HG02678 (cell line): Measurements from ENCODE around the gene LRRC75A.
"Not testable (repeated sequence)": the region's sequence is repeated elsewhere in the genome, so short reads cannot be mapped to it uniquely, and the experiment has no call there.

Source experiments
- ATAC-seq: cut with Tn5 transposase; IDR thresholded peaks from one replicate; pipeline ENCODE4 v1.9.1; 2021; ENCODE audit warnings: mild to moderate bottlenecking, moderate library complexity; ENCODE audit not compliant: unreplicated experiment

The LRRC75A gene, protein sequence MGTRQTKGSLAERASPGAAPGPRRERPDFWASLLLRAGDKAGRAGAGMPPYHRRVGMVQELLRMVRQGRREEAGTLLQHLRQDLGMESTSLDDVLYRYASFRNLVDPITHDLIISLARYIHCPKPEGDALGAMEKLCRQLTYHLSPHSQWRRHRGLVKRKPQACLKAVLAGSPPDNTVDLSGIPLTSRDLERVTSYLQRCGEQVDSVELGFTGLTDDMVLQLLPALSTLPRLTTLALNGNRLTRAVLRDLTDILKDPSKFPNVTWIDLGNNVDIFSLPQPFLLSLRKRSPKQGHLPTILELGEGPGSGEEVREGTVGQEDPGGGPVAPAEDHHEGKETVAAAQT

DNA sequence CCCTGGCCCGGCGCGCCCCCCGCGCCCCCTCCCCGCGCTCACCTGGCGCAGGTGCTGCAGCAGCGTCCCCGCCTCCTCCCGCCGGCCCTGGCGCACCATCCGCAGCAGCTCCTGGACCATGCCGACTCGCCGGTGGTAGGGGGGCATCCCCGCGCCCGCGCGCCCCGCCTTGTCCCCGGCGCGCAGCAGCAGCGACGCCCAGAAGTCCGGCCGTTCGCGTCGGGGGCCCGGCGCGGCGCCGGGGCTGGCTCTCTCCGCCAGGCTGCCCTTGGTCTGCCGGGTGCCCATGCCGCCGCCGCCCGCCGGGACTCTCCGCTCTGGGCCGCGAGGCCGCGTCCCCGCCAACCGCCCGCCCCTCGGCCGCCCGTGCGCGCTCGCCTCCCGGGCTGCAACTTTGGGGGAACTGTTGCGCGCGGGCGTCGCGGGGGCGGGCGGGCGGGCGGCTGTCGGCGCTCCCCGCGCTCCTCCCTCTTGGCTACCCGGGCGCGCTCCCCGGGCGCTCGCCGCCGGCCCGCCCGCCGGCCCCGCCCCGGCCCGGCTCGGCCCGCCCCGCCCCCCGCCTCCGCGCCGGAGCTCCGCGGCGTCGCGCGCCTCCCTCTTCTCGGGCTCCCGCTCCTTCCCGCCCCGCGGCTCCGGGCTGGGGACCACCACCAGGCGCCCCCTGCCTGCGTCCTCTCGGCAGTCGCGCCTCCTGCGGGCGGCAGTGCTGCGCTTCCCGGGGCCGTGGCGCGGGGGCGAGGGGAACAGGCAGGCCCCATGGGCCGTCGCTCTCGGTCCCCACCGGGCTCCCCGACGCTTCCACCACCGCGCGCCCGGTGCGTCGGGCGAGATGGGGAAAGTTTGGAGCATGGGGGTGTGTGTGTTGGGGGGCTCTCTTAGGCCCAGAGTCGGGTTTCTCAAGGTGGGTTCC, at the start of gene LRRC75A:
LRRC75A (minus strand) TSS at position 491 of the 910 bp plus-strand sequence; CDS start at position 288, 203 bp downstream.
- no peak for ATAC-seq

DNA sequence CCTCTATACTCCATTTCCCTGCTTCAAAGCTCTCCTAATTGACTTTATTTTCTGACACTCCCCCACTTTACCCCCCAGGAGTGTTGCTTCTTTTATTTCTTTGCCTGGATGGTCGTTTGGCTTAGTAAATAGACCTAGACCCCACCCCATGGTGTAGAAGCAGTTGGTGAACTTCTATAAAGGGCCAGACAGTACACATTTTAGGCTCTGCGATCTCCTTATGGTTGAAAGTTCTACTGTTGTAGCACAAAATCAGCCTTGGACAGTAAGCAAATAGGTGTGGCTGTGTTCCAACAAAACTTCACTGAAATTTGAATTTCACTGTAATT, 45.1 kb upstream of the LRRC75A start:
- ATAC-seq = no peak

DNA sequence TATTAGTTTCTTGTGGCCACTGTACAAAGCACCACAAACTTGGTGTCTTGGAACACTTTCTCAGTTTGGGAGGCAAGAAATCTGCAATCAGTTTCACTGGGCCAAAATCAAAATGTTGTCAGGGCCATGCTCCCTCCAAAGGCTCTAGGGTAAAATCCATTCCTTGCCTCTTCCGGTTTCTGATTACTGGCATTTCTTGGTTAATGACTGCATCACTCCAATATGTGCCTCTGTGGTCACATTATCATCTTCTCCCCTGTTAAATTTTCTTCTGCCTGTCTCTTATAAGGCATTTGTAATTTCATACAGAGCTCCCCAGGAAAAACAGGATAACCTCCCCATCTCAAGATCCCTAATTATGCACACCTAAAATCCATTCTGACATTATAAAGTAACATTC, 42.2 kb upstream of the LRRC75A start:
- ATAC-seq = no peak

DNA sequence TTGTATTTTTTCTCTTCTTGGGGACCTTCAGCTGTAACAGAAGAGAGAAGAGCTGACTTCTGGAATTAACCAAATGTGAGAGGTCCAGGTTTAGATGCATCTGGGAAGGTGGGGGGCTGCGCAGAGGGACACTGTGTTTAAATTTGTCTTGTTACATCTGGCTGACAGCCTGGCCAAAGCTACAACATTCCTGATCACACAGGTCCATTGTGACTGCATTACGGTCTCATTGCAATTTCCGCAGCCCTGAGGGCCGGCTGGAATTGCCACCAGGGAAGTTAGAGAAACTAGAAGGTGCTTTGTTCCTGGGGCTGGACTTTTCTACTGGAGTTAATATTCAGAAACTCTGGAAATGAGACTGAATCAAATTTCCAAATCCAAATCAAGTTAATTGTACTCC, 37.9 kb upstream of the LRRC75A start:
- ATAC-seq = no peak

DNA sequence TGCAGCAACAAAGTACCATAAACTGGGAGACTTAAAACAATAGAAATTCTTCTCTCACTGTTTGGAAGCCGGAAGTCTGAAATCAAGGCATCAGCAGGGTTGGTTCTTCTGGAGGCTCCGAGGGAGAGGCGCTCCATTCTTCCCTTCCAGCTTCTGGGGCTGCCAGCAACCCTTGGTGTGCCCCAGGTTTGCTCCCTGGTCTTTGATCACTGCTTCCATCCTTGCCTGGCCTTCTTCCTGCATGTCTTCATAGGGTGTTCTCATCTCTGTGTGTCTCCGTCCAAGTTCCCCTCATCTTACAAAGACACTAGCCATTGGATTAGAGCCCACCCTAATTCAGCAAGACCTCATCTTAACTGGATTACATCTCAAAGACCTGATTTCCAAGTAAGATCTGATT, 35.3 kb upstream of the LRRC75A start:
- ATAC-seq = no peak

DNA sequence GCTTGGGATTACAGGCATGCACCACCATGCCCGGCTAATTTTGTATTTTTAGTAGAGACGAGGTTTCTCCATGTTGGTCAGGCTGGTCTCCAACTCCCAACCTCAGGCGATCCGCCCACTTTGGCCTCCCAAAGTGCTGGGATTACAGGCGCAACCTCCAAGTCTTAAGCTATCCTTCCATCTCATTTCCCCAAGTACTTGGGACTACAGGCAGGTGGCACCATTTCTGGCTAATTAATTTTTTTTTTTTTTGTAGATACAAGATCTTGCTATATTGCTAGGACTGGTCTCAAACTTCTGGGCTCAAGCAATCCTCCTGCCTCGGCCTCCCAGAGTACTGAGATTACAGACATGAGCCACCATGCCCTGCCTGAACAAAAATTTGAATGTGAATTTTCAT, 33.6 kb upstream of the LRRC75A start:
- ATAC-seq = not testable (repeated sequence)

DNA sequence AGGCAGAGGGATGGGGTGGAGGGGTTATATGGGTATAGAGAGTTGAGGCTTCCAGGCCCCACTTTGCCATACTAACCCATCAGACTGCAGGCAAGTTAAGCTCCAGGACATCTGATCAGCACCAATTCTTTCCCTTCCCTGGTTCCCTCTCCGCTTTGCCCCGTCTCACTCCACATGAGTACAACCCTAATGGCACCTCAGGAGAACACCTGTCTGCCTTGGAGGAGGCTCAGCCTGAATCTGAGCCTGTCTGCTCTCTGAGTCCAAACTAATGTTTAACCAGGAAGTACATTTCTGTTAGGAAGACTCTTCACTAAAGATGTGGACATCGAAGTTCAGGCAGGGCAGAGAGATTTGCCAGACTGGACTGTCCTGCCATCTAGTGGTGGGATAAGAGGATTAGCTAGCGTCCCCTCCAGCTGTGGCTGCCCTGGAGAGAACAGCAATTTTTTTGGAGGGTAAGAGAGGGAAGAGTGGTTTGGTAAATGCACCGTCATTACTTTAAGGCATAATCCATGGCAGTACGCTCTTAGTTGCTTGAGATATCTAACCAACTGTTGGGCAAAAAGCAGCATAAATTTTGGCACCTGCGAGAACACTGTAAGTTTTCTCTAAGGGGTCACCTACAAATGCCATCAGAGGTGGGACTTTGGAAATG, 29.2 kb upstream of the LRRC75A start:
- ATAC-seq = peak; percentile 53

DNA sequence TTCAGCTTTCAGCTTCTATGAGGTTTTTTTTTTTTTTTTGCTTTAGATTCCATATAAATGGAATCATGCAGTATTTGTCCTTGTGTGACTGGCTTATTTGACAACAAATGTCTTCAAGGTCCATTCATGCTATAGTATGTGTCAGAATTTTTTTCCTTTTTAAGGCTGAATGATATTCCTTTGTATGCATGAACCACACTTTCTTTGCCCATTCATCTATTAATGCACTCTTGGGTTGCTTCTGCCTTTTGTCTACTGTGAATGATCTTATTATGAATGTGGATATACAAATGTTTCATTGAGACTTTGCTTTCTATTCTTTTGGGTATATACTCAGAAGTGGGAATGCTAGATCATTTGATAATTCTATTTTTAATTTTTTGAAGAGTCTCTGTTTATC, 27.0 kb upstream of the LRRC75A start:
- ATAC-seq = no peak

DNA sequence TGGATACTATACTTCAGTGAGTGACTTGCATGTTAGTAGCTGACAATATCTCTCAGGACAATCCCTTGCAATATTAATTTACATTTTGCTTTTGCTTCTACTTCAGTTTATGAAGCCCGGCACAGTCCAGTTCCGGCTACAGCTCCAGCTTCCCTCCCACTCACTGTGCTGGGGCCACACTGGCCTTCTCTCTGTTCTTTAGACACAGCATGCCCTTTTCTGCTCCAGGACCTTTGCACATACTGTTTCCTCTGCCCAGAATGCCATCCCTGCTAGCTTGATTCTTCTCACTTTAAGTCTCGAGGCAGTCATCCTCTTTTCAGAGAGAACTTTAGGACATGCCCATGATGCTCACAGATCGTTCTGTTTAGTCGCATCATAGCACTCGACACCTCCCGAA, 25.5 kb upstream of the LRRC75A start:
- no peak for ATAC-seq

DNA sequence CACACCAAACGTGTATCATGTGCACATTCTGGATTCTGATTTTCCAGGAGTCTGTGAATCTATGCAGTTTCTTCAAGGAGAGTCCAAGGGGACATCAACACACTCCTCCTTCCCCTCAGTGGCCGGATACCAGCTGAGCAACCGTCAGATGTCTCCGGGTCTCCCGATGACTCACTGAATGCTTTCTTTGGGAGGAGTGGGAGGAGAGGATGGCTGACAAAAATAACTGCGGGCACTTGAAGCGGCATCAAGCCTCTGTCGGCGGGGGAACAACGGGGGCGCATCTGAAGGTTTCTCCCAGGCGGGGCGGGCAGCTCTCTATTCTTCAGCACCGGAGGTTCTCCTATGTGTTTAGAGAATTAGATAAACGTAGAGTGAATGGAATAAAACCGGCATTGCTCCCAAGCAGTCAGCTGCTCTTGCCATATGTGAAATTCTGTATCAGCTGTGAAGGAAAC, 24.6 kb upstream of the LRRC75A start:
- no peak for ATAC-seq

DNA sequence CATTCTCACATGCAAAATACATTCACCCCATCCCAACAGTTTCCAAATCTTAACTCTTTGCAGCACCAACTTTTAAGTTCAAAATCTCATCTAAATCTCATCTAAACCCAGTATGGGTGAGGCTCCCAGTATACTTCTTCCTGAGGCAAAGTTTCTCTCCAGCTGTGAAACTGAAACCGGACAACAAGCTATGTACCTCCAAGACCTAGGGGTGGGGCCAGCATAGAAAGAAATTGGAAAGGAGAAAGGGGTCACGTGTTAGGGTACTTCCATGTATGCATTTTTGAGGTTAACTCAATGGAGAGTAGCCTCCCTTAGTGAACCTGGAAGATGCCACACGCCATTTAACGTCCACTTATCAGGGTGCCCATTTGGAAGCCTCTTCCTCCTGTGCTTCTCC, 23.9 kb upstream of the LRRC75A start:
- no peak for ATAC-seq

DNA sequence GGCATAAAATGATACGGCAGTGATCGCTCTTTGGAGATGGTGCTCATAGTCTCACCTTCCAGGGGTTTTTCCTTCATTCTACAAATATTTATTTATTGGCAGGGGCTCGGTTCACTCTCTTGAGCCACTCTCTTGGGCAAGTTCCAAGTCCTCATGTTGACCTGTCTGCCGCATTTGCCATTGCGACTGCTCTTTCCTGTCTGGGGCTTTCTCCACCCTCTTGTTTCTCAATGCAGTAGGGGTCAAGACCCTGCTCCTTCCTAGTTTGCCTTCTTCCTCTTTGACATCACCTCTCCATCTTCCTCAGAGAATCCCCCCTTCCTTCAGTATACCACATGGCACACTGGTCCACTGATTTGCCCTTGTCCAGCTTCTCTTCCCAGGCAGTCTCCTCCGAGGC, 21.9 kb upstream of the LRRC75A start:
- no peak for ATAC-seq

DNA sequence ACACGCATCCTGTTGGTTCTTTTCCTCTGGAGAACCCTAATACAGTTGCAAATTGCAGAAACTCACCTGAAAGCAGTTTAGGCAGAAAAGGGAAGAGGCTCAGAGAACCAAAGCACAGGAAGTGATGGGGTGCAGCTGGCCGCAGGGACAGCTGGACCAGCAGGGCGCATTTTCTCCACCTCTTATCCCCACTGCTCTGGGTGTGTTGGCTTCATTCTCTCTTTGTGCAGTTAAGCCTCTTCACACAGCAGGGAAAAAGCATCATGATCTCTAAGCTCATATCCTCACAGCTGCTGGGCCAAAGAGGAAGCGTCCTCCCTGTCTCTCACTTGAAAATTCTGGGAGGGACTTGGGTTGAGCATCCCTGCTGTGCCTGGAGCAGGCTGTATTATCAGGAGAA, 20.0 kb upstream of the LRRC75A start:
- no peak for ATAC-seq

DNA sequence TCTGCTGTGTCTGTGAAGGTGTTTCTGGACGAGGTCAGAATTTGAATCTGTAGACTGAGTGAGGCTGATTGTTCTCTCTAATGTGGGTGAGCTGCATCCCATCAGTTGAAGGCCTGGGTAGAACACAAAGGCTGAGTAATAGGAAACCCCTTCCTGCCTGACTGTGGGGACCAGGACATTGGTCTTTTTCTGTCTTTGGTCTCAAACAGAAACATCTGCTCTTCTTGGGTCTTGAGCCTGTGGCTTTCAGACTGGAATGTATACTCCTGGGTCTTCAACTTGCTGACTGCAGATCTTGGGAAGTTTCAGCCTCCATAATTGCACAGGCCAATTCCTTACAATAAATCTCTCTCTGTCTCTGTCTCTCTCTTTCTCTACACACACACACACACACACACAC, 19.6 kb upstream of the LRRC75A start:
- no peak for ATAC-seq

DNA sequence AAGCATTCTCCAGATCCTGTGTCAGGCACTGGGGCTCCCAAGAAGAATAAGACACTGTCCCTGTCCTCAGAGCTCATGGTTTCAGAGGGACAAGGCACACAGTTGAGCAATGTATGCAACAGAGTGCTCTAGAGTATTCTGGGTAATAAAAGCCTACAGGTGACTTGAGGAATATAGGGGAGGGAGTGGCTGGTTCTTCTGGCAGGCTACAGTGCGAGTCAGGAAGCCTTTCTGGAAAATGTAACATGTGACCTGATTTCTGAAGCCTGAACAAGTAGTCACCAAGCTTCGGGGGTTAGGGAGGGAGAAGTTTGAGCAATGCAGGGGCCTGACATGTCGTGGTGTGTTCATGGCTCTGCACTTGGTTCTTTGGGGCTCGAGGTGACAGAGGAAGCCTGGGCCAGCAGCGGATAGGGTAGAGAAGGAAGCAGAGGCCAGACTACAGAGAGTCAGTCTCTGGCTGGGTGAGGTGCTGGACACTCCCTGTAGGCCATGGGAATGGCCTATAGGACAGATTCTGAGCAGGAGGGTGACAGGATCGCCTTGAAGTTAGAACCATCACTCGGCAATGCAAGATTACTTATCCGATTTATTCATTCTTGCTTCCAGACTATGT, 16.0 kb upstream of the LRRC75A start:
- ATAC-seq = no peak

DNA sequence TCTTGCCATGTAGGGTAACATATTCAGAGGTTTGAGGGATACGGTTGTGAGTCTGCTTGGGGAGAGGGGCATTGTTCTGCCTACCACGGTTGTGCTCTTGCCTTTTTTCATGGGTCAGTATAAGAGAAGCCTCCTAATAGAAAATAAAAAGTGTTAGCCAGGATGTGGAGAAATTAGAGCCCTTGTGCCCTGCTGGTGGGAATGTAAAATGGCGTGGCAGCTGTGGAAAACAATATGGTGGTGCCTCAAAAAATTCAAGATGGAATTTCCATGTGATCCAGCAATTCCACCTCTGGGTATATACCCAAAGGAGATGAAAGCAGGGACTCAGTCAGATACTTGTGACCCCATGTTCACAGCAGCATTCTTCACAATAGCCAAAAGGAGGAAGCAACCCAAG, 14.2 kb upstream of the LRRC75A start:
- ATAC-seq = no peak

DNA sequence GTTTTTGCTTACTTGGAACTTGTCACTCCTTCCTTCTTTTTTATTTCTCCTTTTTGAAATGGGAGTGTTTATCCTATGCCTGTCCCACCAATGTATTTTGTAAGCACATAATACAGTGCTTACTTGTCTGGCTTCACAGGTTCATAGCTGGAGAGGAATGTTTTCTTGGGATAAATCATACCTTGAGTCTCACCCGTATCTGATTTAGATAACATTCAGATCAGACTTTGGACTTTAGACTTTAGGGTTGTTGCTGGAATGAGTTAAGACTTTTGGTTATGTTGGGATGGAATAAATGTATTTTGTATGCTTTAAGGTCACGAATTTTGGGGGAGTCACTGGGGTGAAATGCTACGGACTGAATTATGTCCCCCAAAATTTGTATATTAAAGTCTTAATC, 13.0 kb upstream of the LRRC75A start:
- ATAC-seq = no peak

DNA sequence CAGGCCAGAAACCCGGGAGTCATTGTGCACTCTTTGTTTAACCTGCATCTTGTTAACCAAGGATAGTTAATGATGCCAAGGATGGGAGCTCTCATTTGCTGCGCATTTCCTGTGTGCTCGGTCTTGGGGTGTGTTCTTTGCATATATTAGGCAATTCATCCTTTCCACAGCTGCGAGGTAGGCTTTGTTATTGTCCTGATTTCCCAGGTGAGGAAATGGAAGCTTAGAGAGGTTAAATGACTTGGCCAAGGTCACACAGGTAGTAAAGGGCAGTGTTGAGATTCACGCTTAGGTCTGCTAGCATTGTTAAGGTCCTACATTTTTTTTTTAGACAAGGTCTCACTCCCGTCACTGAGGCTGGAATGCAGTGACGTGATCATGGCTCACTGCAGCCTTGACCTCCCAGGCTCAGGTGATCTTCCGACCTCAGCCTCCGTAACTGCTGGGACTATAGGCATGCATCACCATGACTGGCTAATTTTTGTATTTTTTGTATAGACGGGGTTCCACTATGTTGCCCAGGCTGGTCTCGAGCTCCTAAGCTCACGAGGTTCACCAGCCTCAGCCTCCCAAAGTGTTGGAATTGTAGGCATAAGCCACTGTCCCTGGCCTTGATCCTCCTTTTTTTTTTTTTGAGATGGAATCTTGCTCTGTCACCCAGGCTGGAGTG, 5.0 kb upstream of the LRRC75A start:
- ATAC-seq = no peak

DNA sequence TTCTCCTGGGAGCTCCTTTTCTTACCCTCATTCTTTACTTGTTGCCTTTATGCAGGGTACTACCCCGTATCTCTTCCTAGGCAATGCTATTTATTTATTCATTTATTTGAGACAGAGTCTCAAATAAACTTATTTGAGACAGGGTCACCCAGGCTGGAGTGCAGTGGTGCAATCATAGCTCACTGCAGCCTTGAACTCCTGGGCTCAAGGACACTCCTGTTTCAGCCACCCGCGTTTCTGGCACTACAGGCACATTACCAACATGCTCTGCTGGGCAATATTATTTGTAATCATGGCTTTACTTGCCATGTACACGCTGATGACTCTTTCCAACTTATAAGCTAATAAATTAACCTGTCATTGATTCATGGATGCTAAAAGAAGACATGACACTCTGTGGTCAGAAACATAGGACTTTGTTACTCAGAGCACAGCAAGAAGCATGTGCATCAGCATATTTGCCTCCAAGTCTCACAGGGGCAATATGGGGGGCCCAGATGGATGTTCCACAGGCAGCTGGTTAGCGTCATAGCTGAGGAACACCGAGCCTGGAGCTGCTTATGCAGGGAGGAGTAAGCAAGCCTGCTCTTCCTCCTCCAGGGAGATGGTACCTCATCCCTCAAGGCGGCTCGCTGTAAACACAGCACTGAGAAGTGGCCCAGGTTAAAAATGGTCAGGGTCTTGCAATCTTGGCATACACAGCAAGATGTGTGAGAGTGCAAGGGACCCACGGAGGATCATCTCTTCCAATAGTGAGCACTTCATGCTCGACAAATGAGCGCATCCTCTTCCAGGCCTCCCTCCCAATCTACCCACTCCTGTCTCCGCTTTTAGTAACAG, 4.2 kb upstream of the LRRC75A start:
- no peak for ATAC-seq

DNA sequence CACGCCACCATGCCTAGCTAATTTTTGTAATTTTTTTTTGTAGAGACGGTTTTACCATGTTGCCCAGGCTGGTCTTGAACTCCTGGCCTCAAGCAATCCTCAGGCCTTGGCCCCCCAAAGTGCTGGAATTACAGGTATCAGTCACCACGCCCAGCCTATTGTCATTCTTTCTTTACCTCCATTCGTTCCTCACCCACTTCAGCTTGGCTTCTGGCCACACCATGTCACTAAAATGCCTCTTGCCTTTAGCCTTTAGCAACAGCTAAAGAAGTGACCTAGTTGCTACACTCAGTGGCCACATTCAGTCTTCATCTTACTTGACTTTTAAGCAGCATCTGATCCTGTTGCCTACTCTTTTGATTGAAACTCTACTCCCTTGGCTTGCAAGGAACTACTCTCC, 3.6 kb upstream of the LRRC75A start:
- ATAC-seq = no peak
